Stomach (tissue), 4 donors: ENCODE measurements around the gene MARK1.

Experiments used
- POLR2A ChIP-seq, 4 donors: fragments of 450-650 bp; IDR thresholded peaks; one replicate each; pipeline ENCODE4 v1.6.1; 2016; ENCODE audit warnings: antibody characterized with exemption in 4 of 4, control low read depth in 2 of 4, mild to moderate bottlenecking in 1 of 4, moderate library complexity in 1 of 4
- POLR2AphosphoS5 ChIP-seq, 3 donors: sonication (generic); formaldehyde crosslinking; IDR thresholded peaks; one replicate each; pipeline ENCODE4 v1.6.1; 2016; ENCODE audit warnings: antibody characterized with exemption in 3 of 3

GRCh38 chr1:220526294-220526693 lies 1.6 kb upstream of the MARK1 start:
- TF ChIP-seq POLR2AphosphoS5 (IDR thresholded peaks at IDR 0.05), result no peak
- TF ChIP-seq POLR2A (IDR thresholded peaks at IDR 0.05), result no peak
